ENCODE results near the gene MIR17HG.
A peak's percentile ranks its signal among the peaks of the same experiment; 100 is the strongest.
"Not testable (repeated sequence)": the region's sequence is repeated elsewhere in the genome, so short reads cannot be mapped to it uniquely, and the experiment has no call there.

The MIR17HG gene
- 9.4 to 26.2 (median 12.8) reads per million in 4 experiments for total RNA-seq

- DNase-seq = peak; percentile 84
Measured at GRCh38 chr13:91347202-91347995, at the start of gene MIR17HG. Gene MIR17HG, plus strand, starts transcription at chr13:91347687.

DNA sequence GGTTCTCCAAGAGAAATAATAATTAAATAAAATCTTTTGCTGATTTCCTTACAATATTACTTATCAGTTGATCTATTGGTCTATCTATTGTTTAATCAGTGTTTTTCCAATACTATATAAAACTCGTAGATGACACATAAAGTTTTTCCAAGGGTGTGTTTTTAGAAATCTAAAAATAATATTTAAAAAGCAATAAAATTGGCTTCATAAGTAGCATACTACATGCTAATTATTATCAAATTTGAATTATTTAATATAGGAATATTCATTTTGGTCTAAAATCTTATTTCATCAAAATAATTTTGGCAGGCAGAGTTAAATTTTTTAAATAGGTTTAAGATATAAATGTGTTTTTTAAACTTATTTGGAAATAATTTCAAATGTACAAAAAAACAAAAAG is 49.4 kb upstream of the MIR17HG start:
- DNase-seq = no peak

- no peak for DNase-seq
Measured at GRCh38 chr13:91302111-91302510, 45.4 kb upstream of the MIR17HG start.

DNA sequence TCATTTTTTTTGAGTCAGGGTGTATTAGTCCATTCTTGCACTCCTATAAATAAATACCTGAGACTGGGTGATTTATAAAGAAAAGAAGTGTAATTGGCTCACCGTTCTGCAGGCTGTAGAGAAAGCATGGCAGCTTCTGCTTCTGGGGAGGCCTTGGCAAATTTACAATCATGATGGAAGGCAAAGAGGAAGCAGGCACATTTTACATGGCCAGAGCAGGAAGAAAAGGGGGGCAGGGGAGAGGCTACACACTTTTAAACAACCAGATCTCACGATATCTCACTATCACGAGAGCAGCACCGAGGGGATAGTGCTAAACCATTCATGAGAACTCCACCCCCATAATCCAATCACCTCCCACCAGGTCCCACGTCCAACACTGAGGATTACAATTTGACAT is 44.5 kb upstream of the MIR17HG start:
- no peak for DNase-seq

DNA sequence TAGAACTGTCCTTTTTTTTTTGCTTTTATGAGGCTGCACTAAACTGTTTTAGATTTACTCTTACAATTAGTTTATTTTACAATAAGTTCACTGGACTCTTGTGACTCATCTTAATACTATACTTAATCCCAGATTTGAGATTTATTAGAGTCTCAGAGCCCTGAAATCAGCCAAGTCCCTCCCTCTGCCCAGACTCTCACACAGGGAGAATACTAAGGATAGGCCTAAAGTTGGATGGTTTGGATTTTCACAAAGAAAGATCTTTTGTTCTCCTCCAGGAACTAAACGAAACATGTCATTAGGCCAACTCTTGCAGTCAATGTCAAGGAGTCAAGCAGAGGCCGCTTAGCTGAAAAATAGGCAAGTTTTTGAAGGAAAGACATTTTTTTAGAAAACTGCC is 42.7 kb upstream of the MIR17HG start:
- DNase-seq = no peak

DNA sequence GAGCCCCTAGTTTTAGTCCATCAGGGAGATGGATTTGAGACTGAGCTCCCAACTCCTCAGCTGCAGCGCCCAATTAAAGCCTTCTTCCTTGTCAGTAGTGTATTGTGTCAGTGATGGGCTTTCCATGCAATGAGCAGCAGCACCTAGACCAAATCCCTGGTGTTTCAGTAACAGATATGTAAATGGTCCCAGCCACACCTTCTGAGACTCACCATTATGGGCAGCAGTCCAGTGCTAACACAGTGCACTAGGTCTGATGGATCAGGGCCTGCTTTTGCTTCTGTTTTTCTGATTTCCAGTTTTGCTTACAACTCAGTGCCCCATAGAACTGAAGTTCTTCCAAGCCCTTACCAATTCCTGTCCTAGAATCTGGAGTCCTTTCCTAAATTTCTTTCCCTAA is 41.8 kb upstream of the MIR17HG start:
- DNase-seq = no peak

- no peak for DNase-seq
Measured at GRCh38 chr13:91307887-91308286, 39.6 kb upstream of the MIR17HG start.

- no peak for DNase-seq
Measured at GRCh38 chr13:91308299-91308698, 39.2 kb upstream of the MIR17HG start.

- no peak for DNase-seq
Measured at GRCh38 chr13:91311491-91311890, 36.0 kb upstream of the MIR17HG start.

DNA sequence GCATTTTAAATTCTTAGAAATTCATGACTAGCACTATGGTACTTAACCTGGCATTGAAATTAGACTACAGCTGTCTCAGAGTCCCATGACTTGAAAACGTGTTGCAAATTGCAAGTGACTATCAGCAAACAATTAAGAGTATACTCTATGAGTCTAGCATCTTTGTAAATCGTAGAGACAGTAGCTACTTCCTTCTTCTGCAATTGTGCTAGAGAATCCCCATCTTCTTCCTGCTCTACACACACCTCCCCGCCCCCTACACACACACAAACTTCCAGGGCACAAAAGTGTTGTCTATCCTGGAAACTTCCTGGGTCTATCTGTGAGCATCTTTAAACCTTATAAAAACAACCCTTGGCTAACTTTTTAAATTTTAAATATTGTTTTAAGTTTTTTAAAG is 35.2 kb upstream of the MIR17HG start:
- no peak for DNase-seq

DNA sequence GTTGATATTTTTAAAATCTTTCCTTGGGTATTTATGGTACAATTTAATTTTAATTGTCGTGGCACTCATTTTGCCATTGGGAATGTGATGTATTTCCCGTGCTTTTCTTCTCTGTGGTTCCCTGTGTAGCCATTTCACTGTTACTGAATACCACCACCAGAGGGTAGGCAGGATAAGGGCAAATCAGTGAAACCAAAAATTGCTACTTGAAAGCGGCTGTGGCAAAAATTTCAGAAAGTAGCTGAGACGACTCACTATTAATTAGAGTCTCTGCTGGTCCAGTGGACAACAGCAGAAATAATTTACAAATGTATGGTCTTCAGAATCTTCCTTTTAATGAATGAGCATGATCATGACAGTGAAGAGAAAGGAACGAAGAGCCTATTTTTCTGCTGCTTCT is 34.4 kb upstream of the MIR17HG start:
- DNase-seq = no peak

DNA sequence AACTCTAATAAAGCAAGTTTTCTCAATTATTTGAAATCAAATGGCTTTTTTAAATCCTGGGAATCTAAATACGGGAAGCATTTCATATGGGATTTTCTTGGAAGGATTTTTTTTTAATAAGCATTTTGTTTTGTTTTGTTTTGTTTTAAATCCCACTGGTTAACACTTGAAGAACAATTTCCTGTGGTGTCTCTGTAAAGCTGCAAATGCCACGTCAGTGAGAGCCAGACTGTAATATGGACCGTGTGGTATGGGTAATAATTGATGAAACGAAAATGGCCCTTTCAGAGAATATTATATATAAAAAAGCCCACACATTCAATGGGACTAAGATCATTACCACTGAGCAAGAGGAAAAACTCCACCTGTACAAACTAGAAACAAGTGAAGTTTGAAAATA is 33.9 kb upstream of the MIR17HG start:
- no peak for DNase-seq

DNA sequence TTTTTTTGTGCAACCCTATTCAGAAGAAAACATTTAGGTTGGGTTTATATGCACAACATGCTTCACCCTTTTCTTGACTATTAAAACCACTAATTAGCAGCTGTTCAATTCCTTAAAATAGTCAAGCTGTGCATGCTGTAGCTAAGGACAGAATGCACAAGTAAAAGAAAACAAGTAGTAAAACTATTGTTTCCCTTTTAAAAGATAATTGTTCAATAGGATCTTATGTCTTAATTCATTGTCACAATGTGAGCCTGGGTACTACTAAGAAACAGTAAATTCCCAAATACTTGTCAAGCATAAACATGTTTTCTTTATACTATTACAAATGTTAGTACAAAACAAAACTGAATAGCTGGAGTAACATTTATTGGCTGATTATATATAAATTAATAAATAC is 32.6 kb upstream of the MIR17HG start:
- no peak for DNase-seq

DNA sequence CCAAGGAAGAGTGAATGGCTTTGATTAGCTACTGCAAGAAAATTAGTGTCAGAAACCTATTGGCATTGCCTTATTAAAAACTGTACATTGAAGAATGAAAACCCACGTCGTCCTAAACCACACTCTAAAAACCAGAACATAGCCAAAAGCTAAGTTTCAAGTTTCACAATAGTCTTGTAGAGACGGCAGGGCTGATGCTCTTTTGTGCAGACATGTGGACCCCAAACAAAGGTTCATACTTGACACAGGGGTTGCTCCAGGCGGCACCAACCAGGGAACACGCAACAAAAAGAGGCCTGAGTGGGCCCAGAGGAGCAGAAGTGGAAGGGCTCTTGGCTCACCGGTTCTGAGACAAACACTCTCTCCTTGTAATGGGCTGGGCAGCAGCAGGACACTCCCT is 28.6 kb upstream of the MIR17HG start:
- no peak for DNase-seq

GRCh38 chr13:91319996-91320395 is 27.5 kb upstream of the MIR17HG start:
- DNase-seq = no peak

DNA sequence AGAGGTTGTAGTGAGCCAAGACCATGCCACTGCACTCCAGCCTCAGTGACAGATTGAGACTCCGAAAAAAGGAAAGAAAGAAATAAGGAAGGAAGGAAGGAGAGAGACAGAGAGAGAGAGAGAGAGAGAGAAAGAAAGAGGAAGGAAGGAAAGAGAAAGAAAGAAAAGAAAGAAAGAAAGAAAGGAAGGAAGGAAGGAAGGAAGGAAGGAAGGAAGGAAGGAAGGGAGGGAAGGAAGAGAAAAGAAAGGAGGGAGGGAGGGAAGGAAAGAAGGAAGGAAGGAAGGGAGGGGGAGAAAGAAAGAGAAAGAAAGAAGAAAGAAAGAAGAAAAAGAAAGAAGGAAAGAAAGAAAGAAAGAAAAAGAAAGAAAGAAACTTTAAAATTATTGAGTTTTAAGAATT is 26.5 kb upstream of the MIR17HG start:
- DNase-seq = not testable (repeated sequence)

- DNase-seq = no peak
Measured at GRCh38 chr13:91323349-91323748, 24.1 kb upstream of the MIR17HG start.

DNA sequence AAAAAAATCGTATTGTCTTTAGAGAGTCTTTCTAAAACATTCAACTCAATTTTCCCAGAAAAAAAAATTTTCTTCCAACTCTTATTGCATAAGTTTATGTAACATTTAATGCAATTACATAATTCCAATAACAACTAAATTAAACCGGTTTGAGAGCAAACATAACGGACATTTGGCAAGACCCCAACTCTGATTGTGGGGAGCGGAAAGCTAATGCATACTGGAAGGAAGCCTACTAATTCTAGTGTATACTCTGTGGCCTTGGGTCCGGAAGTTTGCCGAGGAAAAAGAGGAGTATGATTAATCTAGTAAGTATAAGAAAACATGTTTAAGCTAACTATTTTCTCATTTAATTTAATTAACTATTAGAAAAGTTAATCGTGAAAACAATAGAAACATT is 21.3 kb upstream of the MIR17HG start:
- DNase-seq = no peak

DNA sequence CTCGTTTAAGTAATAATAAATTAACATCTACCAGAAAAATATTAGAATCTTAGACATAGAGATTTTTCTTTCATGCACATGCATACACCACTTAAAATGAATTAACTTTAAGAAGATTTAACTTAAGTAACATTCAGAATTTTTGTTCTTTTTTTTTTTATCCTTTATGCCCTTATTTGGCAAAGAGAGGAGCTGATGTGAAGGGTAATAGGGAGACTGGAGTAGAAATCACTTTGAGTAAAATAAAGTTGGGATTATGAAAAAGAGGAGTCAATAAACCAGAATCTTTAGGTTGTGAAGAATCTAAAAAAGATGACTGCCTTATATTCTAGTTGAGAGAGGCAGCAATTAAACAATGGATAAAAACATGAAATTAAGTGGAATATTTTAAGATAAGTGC is 18.8 kb upstream of the MIR17HG start:
- DNase-seq = no peak

- DNase-seq = no peak
Measured at GRCh38 chr13:91329733-91330132, 17.8 kb upstream of the MIR17HG start.

GRCh38 chr13:91331047-91331915 is 16.2 kb upstream of the MIR17HG start:
- DNase-seq = no peak

- no peak for DNase-seq
Measured at GRCh38 chr13:91346062-91346461, 1.4 kb upstream of the MIR17HG start.

GRCh38 chr13:91346850-91347201 is 661 bp upstream of the MIR17HG start:
- DNase-seq = peak; percentile 13

Data from effector CD8-positive, alpha-beta T cell (primary cell).